A549 (cell line): ENCODE data around the gene EGFLAM. TPM values are rescaled to one million over a fixed set of nuclear protein-coding genes. Genes with fewer than 3 reads are reported as not detected.

ENCODE experiments used
- ATAC-seq, 2 experiments: fragments of 200-7000 bp in 1 of 2; fragments of >200 bp in 1 of 2; cut with Nextera tagmentation in 1 of 2; cut with Tn5 transposase in 1 of 2; 3 replicates each; pipeline versions ENCODE4 v1.8.0 to v1.9.1; 2018 to 2020; ENCODE audit warnings: mild to moderate bottlenecking in 1 of 2, moderate library complexity in 1 of 2
- CTCF ChIA-PET: fragments of 300-600 bp; sonication (Branson Sonifier 250); formaldehyde crosslinking; extraction: SDS; loops from one replicate; lab custom pipeline; 2021; ENCODE audit warnings: antibody characterized with exemption, inconsistent platforms; lab: Yijun Ruan, JAX
- POLR2A ChIA-PET: fragments of 350-600 bp; formaldehyde crosslinking; extraction: SDS; loops from one replicate; lab custom pipeline; 2021; ENCODE audit warnings: antibody characterized with exemption, inconsistent platforms; lab: Yijun Ruan, JAX
- DNase-seq, 2 experiments: peaks; one replicate each; pipeline versions ENCODE4 v3.0.0 to v3.0.0-alpha.2; 2011 to 2016; ENCODE audit warnings: low read depth in 1 of 2, low spot score in 1 of 2
- FAIRE-seq: peaks from 2 replicates; lab custom pipeline; 2011; peaks lifted over from hg19 to GRCh38; lab: Jason Lieb, UNC
- H3K27ac ChIP-seq, 2 experiments: fragments of >200 bp; sonication (Bioruptor Twin); formaldehyde crosslinking; 3 replicates each; pipeline ENCODE4 v1.5.1; 2016 to 2017
- H3K4me1 ChIP-seq: fragments of >200 bp; sonication (Bioruptor Twin); formaldehyde crosslinking; 3 replicates; pipeline ENCODE4 v1.6.1; 2016
- H3K4me2 ChIP-seq: fragments of >200 bp; sonication (Bioruptor Twin); formaldehyde crosslinking; 3 replicates; pipeline ENCODE4 v1.6.1; 2016
- H3K4me3 ChIP-seq: fragments of >200 bp; sonication (Bioruptor Twin); formaldehyde crosslinking; 3 replicates; pipeline ENCODE4 v1.5.1; 2016
- H3K9me3 ChIP-seq: fragments of >200 bp; sonication (Bioruptor Twin); formaldehyde crosslinking; 3 replicates; pipeline ENCODE4 v1.6.1; 2016
- FOSB ChIP-seq: fragments of 250-450 bp; sonication (Bioruptor Pico); IDR thresholded peaks from 2 replicates; pipeline ENCODE4 v1.5.0; 2020; ENCODE audit warnings: mild to moderate bottlenecking, moderate library complexity
- FOSL2 ChIP-seq, 2 experiments: fragments of 450-650 bp in 1 of 2; fragments of >200 bp in 1 of 2; sonication (Bioruptor Twin) in 1 of 2; formaldehyde crosslinking; IDR thresholded peaks; 2 replicates each; pipeline versions ENCODE4 v1.5.0 to v1.6.1; 2016 to 2020; ENCODE audit warnings: mild to moderate bottlenecking in 1 of 2, moderate library complexity in 1 of 2
- GATA3 ChIP-seq: IDR thresholded peaks from 2 replicates; pipeline ENCODE4 v1.6.1; 2012; ENCODE audit warnings: borderline replicate concordance
- HDAC2 ChIP-seq: fragments of 200-600 bp; sonication (generic); IDR thresholded peaks from 2 replicates; pipeline ENCODE4 v1.6.1; 2016
- HEYL ChIP-seq: fragments of 250-450 bp; sonication (Bioruptor Pico); IDR thresholded peaks from 2 replicates; pipeline ENCODE4 v1.8.0; 2021; ENCODE audit warnings: mild to moderate bottlenecking, moderate library complexity
- HOXB13 ChIP-seq: fragments of 250-450 bp; sonication (Bioruptor Pico); IDR thresholded peaks from 2 replicates; pipeline ENCODE4 v1.5.0; 2020; ENCODE audit warnings: low read depth, mild to moderate bottlenecking, moderate library complexity
- MYC ChIP-seq: IDR thresholded peaks from 2 replicates; pipeline ENCODE4 v1.6.1; 2012; ENCODE audit warnings: mild to moderate bottlenecking, inconsistent platforms, low read length, improper control_type of control experiment, borderline replicate concordance
- POLR2AphosphoS2 ChIP-seq: conservative IDR thresholded peaks from 2 replicates; pipeline ENCODE4 v1.6.1; 2012; ENCODE audit warnings: low read length, improper control_type of control experiment, inconsistent platforms
- RCOR1 ChIP-seq: fragments of 150-350 bp; IDR thresholded peaks from 2 replicates; pipeline ENCODE4 v1.6.1; 2014; ENCODE audit warnings: antibody characterized with exemption, low read length, low read depth
- RFX5 ChIP-seq: fragments of 450-650 bp; IDR thresholded peaks from 2 replicates; pipeline ENCODE4 v1.7.1; 2014; ENCODE audit warnings: antibody characterized with exemption, mild to moderate bottlenecking, moderate library complexity
- RNF2 ChIP-seq: fragments of 200-600 bp; sonication (generic); IDR thresholded peaks from 2 replicates; pipeline ENCODE4 v1.6.1; 2016; ENCODE audit warnings: low read depth, mild to moderate bottlenecking, antibody characterized with exemption, moderate library complexity, borderline replicate concordance
- SMC3 ChIP-seq: fragments of >200 bp; sonication (Bioruptor Twin); formaldehyde crosslinking; IDR thresholded peaks from 3 replicates; pipeline ENCODE4 v1.6.1; 2018; ENCODE audit warnings: inconsistent platforms
- SREBF2 ChIP-seq: fragments of 450-650 bp; IDR thresholded peaks from 2 replicates; pipeline ENCODE4 v1.6.1; 2014; ENCODE audit warnings: mild to moderate bottlenecking, moderate library complexity
- TFCP2L1 ChIP-seq: fragments of 250-450 bp; sonication (Bioruptor Pico); IDR thresholded peaks from 2 replicates; pipeline ENCODE4 v1.5.0; 2021; ENCODE audit warnings: mild to moderate bottlenecking
- WGBS: methylation state at CpG from one replicate; pipeline ENCODE4 v1.1.6; 2017; ENCODE audit errors: missing lambda C conversion rate; 5-methylcytosine and 5-hydroxymethylcytosine counted together
- polyA plus RNA-seq, 4 experiments: library from polyadenylated mRNA; depleted of rRNA in 3 of 4; stranded (reverse); fragments of >200 nt; fragmentation: RNase III in 1 of 4; extraction: RNeasy Plus Mini Kit Qiagen cat#74134 plus additional on column Dnase treatment in 1 of 4; gene quantifications; 2 replicates in 3 of 4; 3 replicates in 1 of 4; pipeline ENCODE4 v1.2.3, GENCODE V29; 2011 to 2017
- TF ChIP-seq, protein P1 (sequence below): fragments of 450-650 bp; IDR thresholded peaks from 2 replicates; pipeline ENCODE4 v1.6.1; 2014; ENCODE audit warnings: antibody characterized with exemption
- TF ChIP-seq, protein P2 (sequence below): fragments of 250-450 bp; sonication (Bioruptor Pico); IDR thresholded peaks from 2 replicates; pipeline ENCODE4 v1.5.0; 2020; ENCODE audit warnings: low read depth, mild to moderate bottlenecking, moderate library complexity
- TF ChIP-seq, protein P3 (sequence below): IDR thresholded peaks from 2 replicates; pipeline ENCODE4 v1.6.1; 2012; ENCODE audit warnings: low read depth, borderline replicate concordance

The EGFLAM gene
- polyA plus RNA-seq, 2 of the 4 experiments (the other 2 are of a cell fraction): 0.13 TPM; not detected in 1

DNA sequence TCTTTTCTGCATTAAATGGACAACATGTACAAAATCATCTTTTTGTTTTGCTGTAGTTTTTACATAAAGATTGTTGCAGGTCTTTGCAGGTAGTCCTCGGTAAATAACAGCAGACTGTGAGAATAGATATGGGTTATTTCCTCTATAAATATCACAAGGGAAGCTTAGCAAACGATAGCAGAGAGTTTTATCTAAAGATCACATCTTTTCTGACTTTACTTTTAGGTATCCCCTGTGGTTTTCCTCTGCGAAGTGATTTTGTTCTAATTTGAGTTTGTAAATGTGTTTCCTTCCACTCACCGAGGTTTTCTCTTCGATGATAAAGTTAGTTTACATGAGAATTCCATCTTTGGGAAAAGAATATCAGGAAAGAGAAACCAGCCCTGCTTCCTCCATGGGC is 109.6 kb downstream of the EGFLAM start:
- ATAC-seq (no peak), FAIRE-seq (no peak), DNase-seq (no peak)
- H3K9me3 ChIP-seq: no peaks in the 10 kb centered on the region
- WGBS: 22% methylated on average over 5 of the region's 5 CpGs
- H3K27ac ChIP-seq: no peak overlapping the region
- no peak overlapping the region for H3K4me3 ChIP-seq
- CTCF ChIA-PET: interaction anchor here (0.7 to 3.2 kb wide), 2 partner anchors 15 to 229 kb away, joined by 3 to 19 read pairs; no protein-coding TSS in a partner anchor
- POLR2A ChIA-PET: no interaction called here
- no peak for TF ChIP-seq RNF2
- no peak overlapping the region for H3K4me2 ChIP-seq
- H3K4me1 ChIP-seq: no peaks in the 10 kb centered on the region

DNA sequence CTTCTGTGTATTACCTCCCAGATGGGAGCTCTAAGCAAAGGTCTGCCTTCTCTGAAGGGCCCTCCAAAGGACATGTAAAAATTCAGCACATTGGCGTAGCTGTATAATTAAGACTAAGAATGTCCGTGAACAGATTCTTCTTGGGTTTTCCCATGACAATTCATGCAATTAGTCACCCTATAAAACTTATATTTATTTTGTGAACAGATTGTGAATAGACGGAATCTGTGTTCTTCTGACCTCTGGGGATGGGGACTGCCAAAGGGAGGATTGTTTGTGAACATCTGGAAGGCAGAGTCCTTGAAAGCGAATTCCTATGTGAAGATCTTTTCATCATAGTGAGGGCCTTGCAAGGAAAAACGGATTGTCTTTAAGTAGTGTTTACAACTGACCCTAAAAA is 111.3 kb downstream of the EGFLAM start:
- TF ChIP-seq RNF2 (no peak), FOSB (CRISPR knock-in tag) (no peak), RCOR1 (no peak), HOXB13 (no peak)
- TF ChIP-seq, protein P1, sequence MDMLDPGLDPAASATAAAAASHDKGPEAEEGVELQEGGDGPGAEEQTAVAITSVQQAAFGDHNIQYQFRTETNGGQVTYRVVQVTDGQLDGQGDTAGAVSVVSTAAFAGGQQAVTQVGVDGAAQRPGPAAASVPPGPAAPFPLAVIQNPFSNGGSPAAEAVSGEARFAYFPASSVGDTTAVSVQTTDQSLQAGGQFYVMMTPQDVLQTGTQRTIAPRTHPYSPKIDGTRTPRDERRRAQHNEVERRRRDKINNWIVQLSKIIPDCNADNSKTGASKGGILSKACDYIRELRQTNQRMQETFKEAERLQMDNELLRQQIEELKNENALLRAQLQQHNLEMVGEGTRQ: no peak
- FAIRE-seq (no peak), DNase-seq (no peak), ATAC-seq (no peak)
- Histone ChIP-seq H3K9me3 (no peaks in the 10 kb centered on the region), H3K4me3 (no peak overlapping the region), H3K4me2 (no peak overlapping the region), H3K4me1 (no peaks in the 10 kb centered on the region), H3K27ac (no peak overlapping the region)
- ChIA-PET CTCF (interaction anchor here (3.2 kb wide), 1 partner anchor 13 kb away, joined by 19 read pairs; no protein-coding TSS in a partner anchor), POLR2A (no interaction called here)
- WGBS: 21% methylated on average over 5 of the region's 5 CpGs

DNA sequence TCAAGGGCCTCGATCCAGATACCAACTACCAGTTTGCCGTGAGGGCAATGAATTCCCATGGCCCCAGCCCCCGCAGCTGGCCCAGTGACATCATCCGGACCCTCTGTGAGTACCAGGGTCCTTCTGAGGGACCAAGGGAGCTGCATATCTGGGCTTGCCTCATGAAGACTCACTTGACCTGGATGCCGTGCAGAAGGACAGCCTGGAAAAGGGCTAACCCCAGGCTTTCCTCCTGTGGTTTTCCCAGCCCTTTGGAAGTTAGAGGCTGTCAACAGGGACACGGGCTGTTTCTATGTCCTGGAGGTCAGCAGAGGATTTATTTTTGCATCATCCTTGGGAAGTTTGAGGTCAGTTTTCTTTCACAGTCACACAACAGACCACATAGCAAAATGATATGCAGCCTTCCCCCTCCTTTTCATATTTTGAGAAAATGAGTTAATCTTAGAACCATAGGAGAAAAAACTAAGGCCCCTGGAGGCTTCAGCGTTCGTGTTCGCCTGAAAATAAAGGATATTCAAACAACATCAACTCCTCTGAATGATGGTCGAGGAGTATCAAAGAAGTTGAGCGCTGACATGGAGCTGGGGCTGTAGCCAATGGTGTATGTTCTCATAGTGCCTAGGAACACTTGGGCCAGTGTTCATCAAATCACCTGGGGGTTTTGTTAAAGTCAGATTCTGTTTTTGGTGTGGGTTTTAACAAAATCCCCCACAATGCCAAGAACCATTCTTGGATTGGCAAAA is 112.2 kb downstream of the EGFLAM start:
- Histone ChIP-seq H3K4me3 (no peak overlapping the region), H3K4me1 (no peaks in the 10 kb centered on the region), H3K4me2 (no peak overlapping the region), H3K9me3 (no peaks in the 10 kb centered on the region), H3K27ac (no peak overlapping the region)
- DNase-seq: no peak
- no peak for ATAC-seq
- CTCF ChIA-PET: interaction anchor here (0.6 to 3.2 kb wide), 3 partner anchors 13 to 18 kb away, joined by 4 to 19 read pairs (median 8); no protein-coding TSS in a partner anchor
- WGBS: 49% methylated on average over 11 of the region's 11 CpGs
- TF ChIP-seq GATA3 (no peak), RFX5 (no peak), HEYL (CRISPR knock-in tag) (no peak), FOSL2 (IDR thresholded peaks at IDR 0.05) (no peak), FOSL2 (CRISPR knock-in tag; IDR thresholded peaks at IDR 0.05) (no peak), MYC (no peak), SMC3 (no peak), TFCP2L1 (no peak), POLR2AphosphoS2 (no peak), SREBF2 (no peak), HDAC2 (no peak)
- TF ChIP-seq, protein P2, sequence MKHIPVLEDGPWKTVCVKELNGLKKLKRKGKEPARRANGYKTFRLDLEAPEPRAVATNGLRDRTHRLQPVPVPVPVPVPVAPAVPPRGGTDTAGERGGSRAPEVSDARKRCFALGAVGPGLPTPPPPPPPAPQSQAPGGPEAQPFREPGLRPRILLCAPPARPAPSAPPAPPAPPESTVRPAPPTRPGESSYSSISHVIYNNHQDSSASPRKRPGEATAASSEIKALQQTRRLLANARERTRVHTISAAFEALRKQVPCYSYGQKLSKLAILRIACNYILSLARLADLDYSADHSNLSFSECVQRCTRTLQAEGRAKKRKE: no peak
- TF ChIP-seq, protein P3, sequence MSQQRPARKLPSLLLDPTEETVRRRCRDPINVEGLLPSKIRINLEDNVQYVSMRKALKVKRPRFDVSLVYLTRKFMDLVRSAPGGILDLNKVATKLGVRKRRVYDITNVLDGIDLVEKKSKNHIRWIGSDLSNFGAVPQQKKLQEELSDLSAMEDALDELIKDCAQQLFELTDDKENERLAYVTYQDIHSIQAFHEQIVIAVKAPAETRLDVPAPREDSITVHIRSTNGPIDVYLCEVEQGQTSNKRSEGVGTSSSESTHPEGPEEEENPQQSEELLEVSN: no peak
- TF ChIP-seq, protein P1: no peak
- FAIRE-seq: no peak
- POLR2A ChIA-PET: no interaction called here
